ENCODE results near the gene GID8. TPM values are rescaled to one million over a fixed set of nuclear protein-coding genes. Genes with fewer than 3 reads are reported as not detected.

The GID8 gene
- polyA plus RNA-seq, 2 of the 4 experiments (the other 2 are of a cell fraction) = 19.2 to 24.5 TPM

GRCh38 chr20:62964700-62965099, 26.8 kb downstream of the GID8 start:
- Histone ChIP-seq H3K27ac (no peak overlapping the region), H3K4me3 (no peak overlapping the region), H3K4me2 (no peak overlapping the region), H3K4me1 (no peaks in the 10 kb centered on the region), H3K9me3 (no peaks in the 10 kb centered on the region)
- TF ChIP-seq RAD21 (conservative IDR thresholded peaks at IDR 0.05 in 1 of 2, IDR thresholded peaks at IDR 0.05 in 1 of 2) = no peak
- no peak for TF ChIP-seq ZC3H11A (IDR thresholded peaks at IDR 0.05)
- TF ChIP-seq MYC (IDR thresholded peaks at IDR 0.05; ENCODE audit: borderline replicate concordance, low read length) = no peak
- no peak for TF ChIP-seq ESRRA (IDR thresholded peaks at IDR 0.05; ENCODE audit: borderline replicate concordance, low read length)
- no peak for TF ChIP-seq ATOH8 (CRISPR knock-in tag; IDR thresholded peaks at IDR 0.05; ENCODE audit: low read depth)
- TF ChIP-seq CBX8 (IDR thresholded peaks at IDR 0.05) = no peak
- no peak for TF ChIP-seq CEBPB (IDR thresholded peaks at IDR 0.05)
- TF ChIP-seq USF2 (IDR thresholded peaks at IDR 0.05) = no peak
- TF ChIP-seq NR3C1 (IDR thresholded peaks at IDR 0.05) = no peak
- TF ChIP-seq ELK1 (IDR thresholded peaks at IDR 0.05; ENCODE audit: low read depth, low read length) = no peak
- TF ChIP-seq RARB (CRISPR knock-in tag; IDR thresholded peaks at IDR 0.05) = no peak
- no peak for TF ChIP-seq CTCF (IDR thresholded peaks at IDR 0.05)
- TF ChIP-seq MAFK (IDR thresholded peaks at IDR 0.05; ENCODE audit: partially characterized antibody) = no peak
- TF ChIP-seq JUN (IDR thresholded peaks at IDR 0.05) = no peak
- TF ChIP-seq EHMT2 (IDR thresholded peaks at IDR 0.05; ENCODE audit: low read depth) = no peak
- no peak for TF ChIP-seq CHD4 (IDR thresholded peaks at IDR 0.05; ENCODE audit: borderline replicate concordance)
- DNase-seq (ENCODE audit: low read depth in 1 of 2, low spot score in 1 of 2) (no peak), ATAC-seq (no peak), FAIRE-seq (no peak)
- WGBS (ENCODE audit: missing lambda C conversion rate) = 50% methylated on average over 20 of the region's 20 CpGs
- ChIA-PET POLR2A (no interaction called here), CTCF (interaction anchor here (1.1 to 1.5 kb wide), 6 partner anchors 13 to 259 kb away, joined by 3 to 5 read pairs (median 3); partner anchors contain the start of gene GID8)

- Histone ChIP-seq H3K9me3 (no peaks in the 10 kb centered on the region), H3K4me1 (no peaks in the 10 kb centered on the region), H3K27ac (no peak overlapping the region), H3K4me3 (no peak overlapping the region), H3K4me2 (no peak overlapping the region)
- 70% methylated on average over 19 of the region's 19 CpGs for WGBS (ENCODE audit: missing lambda C conversion rate)
- ChIA-PET CTCF (interaction anchor here (1.1 to 1.5 kb wide), 3 partner anchors 14 to 28 kb away, joined by 3 to 4 read pairs (median 3); partner anchors contain the start of gene GID8), POLR2A (no interaction called here)
- DNase-seq (ENCODE audit: low read depth in 1 of 2, low spot score in 1 of 2) (no peak), ATAC-seq (peak in 1 of 2 experiments; percentile 29; a peak in 2 of 6 replicates), FAIRE-seq (no peak)
- TF ChIP-seq BCL3 (IDR thresholded peaks at IDR 0.05) = no peak
- TF ChIP-seq RFX5 (IDR thresholded peaks at IDR 0.05) = no peak
- no peak for TF ChIP-seq PBX3 (IDR thresholded peaks at IDR 0.05)
- TF ChIP-seq FOSB (CRISPR knock-in tag; IDR thresholded peaks at IDR 0.05) = no peak
- TF ChIP-seq FOXS1 (CRISPR knock-in tag; IDR thresholded peaks at IDR 0.05) = no peak
- no peak for TF ChIP-seq KDM5A (IDR thresholded peaks at IDR 0.05)
- TF ChIP-seq RNF2 (IDR thresholded peaks at IDR 0.05; ENCODE audit: borderline replicate concordance, low read depth) = no peak
- TF ChIP-seq USF2 (IDR thresholded peaks at IDR 0.05) = no peak
Observed at GRCh38 chr20:62965363-62965771, 27.4 kb downstream of the GID8 start.

Data from A549 (cell line).